GM12878 (cell line): ENCODE data around the gene S100A12. TPM values are rescaled to one million over a fixed set of nuclear protein-coding genes. Genes with fewer than 3 reads are reported as not detected.

Experiments
- ATAC-seq: fragments of 200-7000 bp; cut with Tn5 transposase; 3 replicates; pipeline ENCODE4 v1.9.1; 2020; ENCODE audit warnings: mild to moderate bottlenecking, moderate library complexity
- BruUV-seq: library from RNA; stranded (reverse); fragments of 400-500 nt; replicated peaks from 2 replicates; lab custom pipeline; 2021; lab: Mats Ljungman, UMichigan
- CTCF ChIA-PET: fragments of 300-600 bp; sonication (Branson Sonifier 250); formaldehyde crosslinking; extraction: SDS; loops from one replicate; lab custom pipeline; 2021; ENCODE audit warnings: inconsistent platforms; lab: Yijun Ruan, JAX
- POLR2A ChIA-PET: fragments of 350-600 bp; formaldehyde crosslinking; extraction: SDS; loops from one replicate; lab custom pipeline; 2021; ENCODE audit warnings: inconsistent platforms; lab: Charles Lee
- RAD21 ChIA-PET: fragments of 300-600 bp; sonication (Branson Sonifier 250); formaldehyde crosslinking; loops from one replicate; lab custom pipeline; 2023; ENCODE audit warnings: antibody characterized with exemption; ENCODE audit not compliant: unreplicated experiment; lab: Charles Lee
- SMC1A ChIA-PET: fragments of 300-600 bp; sonication (Branson Sonifier 250); formaldehyde crosslinking; loops from one replicate; lab custom pipeline; 2023; ENCODE audit not compliant: unreplicated experiment, uncharacterized antibody; lab: Charles Lee
- DNase-seq: peaks from one replicate; pipeline ENCODE4 v3.0.0-alpha.2; 2011; ENCODE audit warnings: low read depth, low spot score
- FAIRE-seq: peaks from 3 replicates; lab custom pipeline; 2011; peaks lifted over from hg19 to GRCh38; lab: Jason Lieb, UNC
- H2AFZ ChIP-seq: 2 replicates; pipeline ENCODE4 v1.6.0; 2011; ENCODE audit warnings: low read depth, low read length, control low read depth; ENCODE audit not compliant: control insufficient read depth
- H3K27ac ChIP-seq: 2 replicates; pipeline ENCODE4 v1.5.1; 2011; ENCODE audit warnings: control low read depth; ENCODE audit not compliant: control insufficient read depth, insufficient read depth
- H3K27me3 ChIP-seq, 2 experiments: replicated peaks in 1 of 2; 2 replicates each; pipeline versions ENCODE4 v1.6.0 to v1.6.1; 2011; ENCODE audit warnings: low read length in 1 of 2; ENCODE audit not compliant: control insufficient read depth in 2 of 2, insufficient read depth in 2 of 2
- H3K36me3 ChIP-seq, 2 experiments: 2 replicates each; pipeline ENCODE4 v1.5.1; 2011; ENCODE audit warnings: low read length in 1 of 2; ENCODE audit not compliant: control insufficient read depth in 2 of 2, insufficient read depth in 2 of 2
- H3K4me1 ChIP-seq: 2 replicates; pipeline ENCODE4 v1.6.1; 2011; ENCODE audit warnings: mild to moderate bottlenecking, low read length, moderate library complexity, mixed read lengths; ENCODE audit not compliant: control insufficient read depth, insufficient read depth
- H3K4me2 ChIP-seq: 2 replicates; pipeline ENCODE4 v1.6.0; 2011; ENCODE audit warnings: control low read depth; ENCODE audit not compliant: control insufficient read depth, insufficient read depth
- H3K4me3 ChIP-seq: fragments of 200-600 bp; sonication (generic); 2 replicates; pipeline ENCODE4 v1.5.1; 2016
- H3K79me2 ChIP-seq: 2 replicates; pipeline ENCODE4 v1.6.0; 2011; ENCODE audit warnings: low read length; ENCODE audit not compliant: control insufficient read depth, insufficient read depth
- H3K9ac ChIP-seq: 2 replicates; pipeline ENCODE4 v1.8.0; 2011; ENCODE audit warnings: low read length, control low read depth, mixed read lengths; ENCODE audit not compliant: control insufficient read depth, insufficient read depth
- H3K9me3 ChIP-seq: replicated peaks from 3 replicates; pipeline ENCODE4 v1.5.1; 2011; ENCODE audit warnings: mild to moderate bottlenecking, low read length; ENCODE audit not compliant: control insufficient read depth, insufficient read depth
- H4K20me1 ChIP-seq: 2 replicates; pipeline ENCODE4 v1.6.0; 2011; ENCODE audit not compliant: control insufficient read depth, insufficient read depth
- ATF7 ChIP-seq: fragments of 450-650 bp; IDR thresholded peaks from 2 replicates; pipeline ENCODE4 v1.6.1; 2016; ENCODE audit warnings: low read depth, mild to moderate bottlenecking
- BHLHE40 ChIP-seq, 2 experiments: fragments of 450-650 bp in 1 of 2; IDR thresholded peaks; 2 replicates each; pipeline ENCODE4 v1.6.1; 2011 to 2017; ENCODE audit warnings: low read depth in 2 of 2, borderline replicate concordance in 1 of 2, improper control_type of control experiment in 1 of 2, low read length in 1 of 2, mild to moderate bottlenecking in 1 of 2
- EZH2 ChIP-seq: IDR thresholded peaks from 2 replicates; pipeline ENCODE4 v1.6.1; 2012; ENCODE audit warnings: low read depth, mild to moderate bottlenecking, control low read depth, inconsistent platforms, low read length, borderline replicate concordance; ENCODE audit not compliant: control insufficient read depth
- IKZF1 ChIP-seq: fragments of 450-650 bp; conservative IDR thresholded peaks from 2 replicates; pipeline ENCODE4 v1.6.1; 2017; ENCODE audit warnings: antibody characterized with exemption, mild to moderate bottlenecking
- IKZF2 ChIP-seq, 2 experiments: fragments of 450-650 bp; IDR thresholded peaks; 2 replicates each; pipeline ENCODE4 v1.6.1; 2017; ENCODE audit warnings: mild to moderate bottlenecking in 2 of 2, moderate library complexity in 2 of 2
- MEF2A ChIP-seq: IDR thresholded peaks from 2 replicates; pipeline ENCODE4 v1.6.1; 2011; ENCODE audit warnings: low read depth, mild to moderate bottlenecking, low read length, moderate library complexity; ENCODE audit not compliant: insufficient read depth
- MYB ChIP-seq: fragments of 150-350 bp; IDR thresholded peaks from 2 replicates; pipeline ENCODE4 v1.6.1; 2014; ENCODE audit warnings: mild to moderate bottlenecking, low read depth, low read length, borderline replicate concordance
- NRF1 ChIP-seq: conservative IDR thresholded peaks from 2 replicates; pipeline ENCODE4 v1.6.1; 2011; ENCODE audit warnings: mild to moderate bottlenecking, low read depth, low read length, improper control_type of control experiment
- RUNX3 ChIP-seq: IDR thresholded peaks from 2 replicates; pipeline ENCODE4 v1.6.1; 2012; ENCODE audit warnings: low read length, inconsistent platforms
- ZSCAN29 ChIP-seq: fragments of 450-650 bp; IDR thresholded peaks from 2 replicates; pipeline ENCODE4 v1.6.1; 2017; ENCODE audit warnings: mild to moderate bottlenecking, moderate library complexity
- WGBS: methylation state at CpG from one replicate; pipeline ENCODE4 v1.1.6; 2016; ENCODE audit warnings: low lambda C conversion rate; ENCODE audit not compliant: insufficient replicate concordance, insufficient coverage; ENCODE audit errors: missing lambda C conversion rate; 5-methylcytosine and 5-hydroxymethylcytosine counted together
- in situ Hi-C: fragments of 300-500 bp; cut with MboI; formaldehyde crosslinking; loops from 9 replicates; pipeline ENCODE4 v1.14.3; 2018; ENCODE audit warnings: mixed read lengths
- intact Hi-C: fragments of 100-400 bp; cut with micrococcal nuclease; formaldehyde crosslinking; loops from one replicate; pipeline ENCODE4 v1.14.2; 2022; ENCODE audit not compliant: unreplicated experiment
- polyA plus RNA-seq, 11 experiments: library from polyadenylated mRNA; depleted of rRNA in 4 of 11; unstranded in 6 of 11; stranded (reverse) in 5 of 11; fragments of >200 nt; fragmentation: Nextera tagmentation in 4 of 11; fragmentation: Illumina TruSeq in 1 of 11; extraction: Ambion mirVana in 4 of 11; extraction: Trizol in 1 of 11; gene quantifications; 1 replicate in 1 of 11; 2 replicates in 10 of 11; pipeline versions ENCODE4 v1.2.1 to v1.2.3, GENCODE V29; 2011 to 2016; ENCODE audit warnings: inconsistent platforms in 2 of 11, missing spikeins in 2 of 11, low read depth in 1 of 11
- total RNA-seq, 4 experiments: library from RNA; depleted of rRNA in 3 of 4; stranded (reverse); fragments of >200 nt in 3 of 4; fragmentation: Illumina TruSeq in 1 of 4; extraction: Trizol in 1 of 4; gene quantifications; 2 replicates each; pipeline versions ENCODE4 v1.2.1 to v1.2.3, GENCODE V29; 2013 to 2021

S100A12 gene
- total and polyA plus RNA-seq, 10 of the 15 experiments (the other 5 are each of a cell fraction or from before 2014, with no cell fraction given): not detected

DNA sequence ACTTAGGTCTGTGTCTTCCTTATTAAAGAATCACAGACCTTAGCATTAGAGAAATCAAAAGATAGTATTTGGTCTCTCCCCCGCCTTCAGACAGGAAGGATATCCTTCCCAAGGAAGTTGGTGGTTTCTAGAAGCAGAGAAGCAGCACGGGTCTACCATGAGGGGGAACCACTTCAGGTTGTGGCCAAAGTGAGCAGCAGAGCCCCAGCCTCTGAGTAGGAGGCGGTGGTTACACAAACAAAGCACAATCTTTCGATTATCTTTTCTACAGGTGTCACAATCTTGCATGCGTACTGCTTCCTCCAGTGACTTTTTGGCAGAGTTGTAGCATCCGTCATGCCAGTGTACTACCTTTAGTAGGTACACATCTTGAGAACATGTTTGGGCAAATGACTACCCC, 35.6 kb downstream of the S100A12 start:
- POLR2A ChIA-PET: interaction anchor here (1.0 kb wide), 1 partner anchor 53 kb away, joined by 3 read pairs; no protein-coding TSS in a partner anchor
- no peaks in the 10 kb centered on the region for H3K9me3 ChIP-seq
- DNase-seq: no peak
- CTCF ChIA-PET: no interaction called here
- 46% methylated on average over 6 of the region's 6 CpGs for WGBS
- SMC1A ChIA-PET: no interaction called here
- no peak overlapping the region; the same call in 1 of the 2 replicates for H3K27ac ChIP-seq
- no peaks in the 10 kb centered on the region for H4K20me1 ChIP-seq
- H3K36me3 ChIP-seq: no peaks in the 10 kb centered on the region
- no peak for TF ChIP-seq NRF1
- no peak for TF ChIP-seq ATF7
- TF ChIP-seq MYB: no peak
- peak; percentile 59 to 62; a peak in 1 of 4 replicates for TF ChIP-seq BHLHE40 (IDR thresholded peaks at IDR 0.05; ENCODE audit: borderline replicate concordance in 1 of 2, low read depth in 2 of 2, low read length in 1 of 2)
- TF ChIP-seq MEF2A: no peak
- TF ChIP-seq IKZF1: 0 out of 2 replicates have a peak, but pooled peaks have one; percentile 41
- peak; percentile 79 for TF ChIP-seq RUNX3
- TF ChIP-seq IKZF2 (IDR thresholded peaks at IDR 0.05): peak; percentile 46 to 47; a peak in 2 of 4 replicates
- no peak for TF ChIP-seq ZSCAN29
- no peak for TF ChIP-seq EZH2
- intact Hi-C loops: loop anchor here (5.0 kb wide), 1 partner anchor 78 kb away; no protein-coding TSS in a partner anchor
- BruUV-seq: no TSS peak
- H3K4me3 ChIP-seq: no peak overlapping the region
- no peak; the same call in 2 of the 3 replicates for ATAC-seq
- in situ Hi-C loops: no loop called here
- H2AFZ ChIP-seq: no peak overlapping the region
- H3K9ac ChIP-seq: no peak overlapping the region
- H3K4me2 ChIP-seq: peak overlapping the region; percentile 26; the same call in 1 of the 2 replicates
- H3K27me3 ChIP-seq: no peaks in the 10 kb centered on the region
- peaks cover 17% of the 10 kb centered on the region for H3K79me2 ChIP-seq
- RAD21 ChIA-PET: no interaction called here
- no peak for FAIRE-seq
- peaks cover 17% of the 10 kb centered on the region for H3K4me1 ChIP-seq
